Neuronal stem cell (in vitro differentiated cells): Measurements from ENCODE around the gene TMEM196. TPM values are rescaled to one million over a fixed set of nuclear protein-coding genes. Genes with fewer than 3 reads are reported as not detected.

Experiments
- small RNA-seq: library from polyadenylated mRNA; stranded (forward); fragments of <200 nt; extraction: miRNeasy Mini kit (QIAGEN cat#:217004); gene quantifications from one replicate; pipeline ENCODE3, GENCODE V24; 2013; ENCODE audit not compliant: insufficient read depth

Gene TMEM196

Small RNA genes within 50 kb of the gene (small RNA-seq; reads per million reads assigned to genes)
- not detected for gene MIR3146
